ELR (cell line): ENCODE measurements around the gene USP13.
"Not testable (repeated sequence)": the region's sequence is repeated elsewhere in the genome, so short reads cannot be mapped to it uniquely, and the experiment has no call there.

Source experiments
- DNase-seq: peaks from one replicate; pipeline ENCODE4 v3.0.0-alpha.2; 2015; ENCODE audit warnings: low read depth

The USP13 gene

GRCh38 chr3:179734497-179735281 lies 81.8 kb downstream of the USP13 start:
- DNase-seq = peak; percentile 22

- DNase-seq = no peak
Observed at GRCh38 chr3:179735321-179735720, 82.5 kb downstream of the USP13 start.

- no peak for DNase-seq
Observed at GRCh38 chr3:179738998-179739397, 86.2 kb downstream of the USP13 start.

GRCh38 chr3:179739816-179740594 lies 87.2 kb downstream of the USP13 start:
- DNase-seq = no peak

GRCh38 chr3:179743913-179744312 lies 91.1 kb downstream of the USP13 start:
- DNase-seq = no peak

GRCh38 chr3:179744667-179745066 lies 91.8 kb downstream of the USP13 start:
- DNase-seq = no peak

- no peak for DNase-seq
Observed at GRCh38 chr3:179745079-179745478, 92.2 kb downstream of the USP13 start.

- no peak for DNase-seq
Observed at GRCh38 chr3:179745716-179746115, 92.9 kb downstream of the USP13 start.

GRCh38 chr3:179750720-179751328 lies 98.0 kb downstream of the USP13 start:
- DNase-seq = peak; percentile 41

- DNase-seq = peak; percentile 89
Observed at GRCh38 chr3:179760944-179761343, 108.1 kb downstream of the USP13 start.

GRCh38 chr3:179765396-179765795 lies 112.6 kb downstream of the USP13 start:
- no peak for DNase-seq

- DNase-seq = no peak
Observed at GRCh38 chr3:179766416-179767133, 113.7 kb downstream of the USP13 start.

- DNase-seq = peak; percentile 79
Observed at GRCh38 chr3:179768080-179768479, 115.2 kb downstream of the USP13 start.

- DNase-seq = no peak
Observed at GRCh38 chr3:179769411-179770247, 116.8 kb downstream of the USP13 start.

GRCh38 chr3:179771797-179772196 lies 119.0 kb downstream of the USP13 start:
- no peak for DNase-seq

- DNase-seq = no peak
Observed at GRCh38 chr3:179772297-179772696, 119.5 kb downstream of the USP13 start.

- DNase-seq = no peak
Observed at GRCh38 chr3:179775416-179776122, 122.7 kb downstream of the USP13 start.

- DNase-seq = not testable (repeated sequence)
Observed at GRCh38 chr3:179782841-179783240, 130.0 kb downstream of the USP13 start.

GRCh38 chr3:179788996-179789395 lies 136.2 kb downstream of the USP13 start:
- no peak for DNase-seq

GRCh38 chr3:179791793-179792192 lies 139.0 kb downstream of the USP13 start:
- DNase-seq = no peak

GRCh38 chr3:179794355-179794754 lies 141.5 kb downstream of the USP13 start:
- DNase-seq = no peak
